HepG2 (cell line): ENCODE data around the gene RPL6. TPM values are rescaled to one million over a fixed set of nuclear protein-coding genes. Genes with fewer than 3 reads are reported as not detected.

Source experiments
- AGO2 ChIP-seq: fragments of 200-400 bp; formaldehyde crosslinking; optimal IDR thresholded peaks from 2 replicates; pipeline ENCODE3; 2017; ENCODE audit warnings: mild to moderate bottlenecking, low read depth, low read length, moderate library complexity
- ELF4 ChIP-seq: sonication (generic); formaldehyde crosslinking; IDR thresholded peaks from 2 replicates; pipeline ENCODE4 v1.5.0; 2020; ENCODE audit warnings: missing genetic modification reagents, mild to moderate bottlenecking, moderate library complexity, borderline replicate concordance
- FOXC1 ChIP-seq: sonication (generic); formaldehyde crosslinking; IDR thresholded peaks from 2 replicates; pipeline ENCODE4 v1.8.0; 2022; ENCODE audit warnings: mild to moderate bottlenecking, missing genetic modification reagents, borderline replicate concordance
- JUN ChIP-seq: sonication (generic); formaldehyde crosslinking; IDR thresholded peaks from 2 replicates; pipeline ENCODE4 v1.4.0; 2020; ENCODE audit warnings: mild to moderate bottlenecking, missing genetic modification reagents
- LCORL ChIP-seq, 2 experiments: fragments of 450-650 bp in 1 of 2; sonication (generic) in 1 of 2; formaldehyde crosslinking in 1 of 2; IDR thresholded peaks; 2 replicates each; pipeline versions ENCODE4 v1.5.0 to v1.6.1; 2017 to 2020; ENCODE audit warnings: antibody characterized with exemption in 1 of 2, missing genetic modification reagents in 1 of 2
- MLLT10 ChIP-seq: sonication (generic); formaldehyde crosslinking; IDR thresholded peaks from 2 replicates; pipeline ENCODE4 v1.4.0; 2020; ENCODE audit warnings: missing genetic modification reagents
- PRMT3 ChIP-seq: sonication (generic); formaldehyde crosslinking; IDR thresholded peaks from 2 replicates; pipeline ENCODE4 v1.8.1; 2022; ENCODE audit warnings: low read depth, mild to moderate bottlenecking, moderate library complexity, missing genetic modification reagents, borderline replicate concordance
- TCF12 ChIP-seq, 2 experiments: fragments of 450-650 bp in 1 of 2; sonication (generic) in 1 of 2; formaldehyde crosslinking in 1 of 2; IDR thresholded peaks; 2 replicates each; pipeline versions ENCODE4 v1.6.1 to v1.8.0; 2017 to 2022; ENCODE audit warnings: antibody characterized with exemption in 1 of 2, mild to moderate bottlenecking in 1 of 2, missing genetic modification reagents in 1 of 2, moderate library complexity in 1 of 2
- ZMYM2 ChIP-seq: sonication (generic); formaldehyde crosslinking; IDR thresholded peaks from 2 replicates; pipeline ENCODE4 v1.8.0; 2022; ENCODE audit warnings: mild to moderate bottlenecking, missing genetic modification reagents
- ZNF138 ChIP-seq: sonication (generic); formaldehyde crosslinking; IDR thresholded peaks from 2 replicates; pipeline ENCODE4 v1.5.0; 2020; ENCODE audit warnings: mild to moderate bottlenecking, low read depth, missing genetic modification reagents
- ZNF7 ChIP-seq: IDR thresholded peaks from 2 replicates; pipeline ENCODE4 v1.6.1; 2016; ENCODE audit warnings: missing biosample characterization, missing genetic modification reagents
- ZNF724P ChIP-seq: sonication (generic); formaldehyde crosslinking; IDR thresholded peaks from 2 replicates; pipeline ENCODE4 v1.8.0; 2022; ENCODE audit warnings: missing genetic modification reagents, borderline replicate concordance
- ZNF770 ChIP-seq: sonication (generic); formaldehyde crosslinking; IDR thresholded peaks from 2 replicates; pipeline ENCODE4 v1.5.0; 2020; ENCODE audit warnings: mild to moderate bottlenecking, missing genetic modification reagents
- polyA plus RNA-seq, 8 experiments: library from polyadenylated mRNA; depleted of rRNA in 3 of 8; stranded (reverse) in 7 of 8; unstranded in 1 of 8; fragments of >200 nt; fragmentation: Illumina TruSeq in 4 of 8; extraction: Trizol in 4 of 8; gene quantifications; 2 replicates each; pipeline versions ENCODE4 v1.2.1 to v1.2.3, GENCODE V29; 2011 to 2016; ENCODE audit warnings: low read depth in 4 of 8, missing spikeins in 1 of 8, mixed read lengths in 1 of 8; ENCODE audit not compliant: insufficient read depth in 1 of 8
- total RNA-seq, 5 experiments: library from RNA; depleted of rRNA; stranded (reverse); fragments of >200 nt; fragmentation: Illumina TruSeq; extraction: Trizol; gene quantifications; 2 replicates each; pipeline ENCODE4 v1.2.3, GENCODE V29; 2016; ENCODE audit warnings: low read depth in 1 of 5

RPL6 gene
- total and polyA plus RNA-seq, 2 of the 13 experiments (the other 11 are each of a cell fraction or from before 2014, with no cell fraction given): 1,551 to 1,719 TPM

GRCh38 chr12:112382866-112383265 is 26.5 kb downstream of the RPL6 start (continued):
- 0 out of 2 replicates have a peak, but pooled peaks have one; percentile 2 for TF ChIP-seq ZNF138 (CRISPR knock-in tag)
- TF ChIP-seq ZNF724P (CRISPR knock-in tag): no peak
- 0 out of 2 replicates have a peak, but pooled peaks have one; percentile 32 for TF ChIP-seq ELF4
- TF ChIP-seq PRMT3: no peak
- TF ChIP-seq TCF12 (IDR thresholded peaks at IDR 0.05): no peak
- no peak for TF ChIP-seq TCF12 (CRISPR knock-in tag; IDR thresholded peaks at IDR 0.05)
- no peak for TF ChIP-seq ZMYM2 (CRISPR knock-in tag)
- peak; percentile 83; the same call in 1 of the 2 replicates for TF ChIP-seq ZNF770 (CRISPR knock-in tag)
- TF ChIP-seq ZNF7 (CRISPR knock-in tag): peak; percentile 54; the same call in 1 of the 2 replicates
- TF ChIP-seq FOXC1 (CRISPR knock-in tag): 0 out of 2 replicates have a peak, but pooled peaks have one; percentile 4
- TF ChIP-seq LCORL (IDR thresholded peaks at IDR 0.05): no peak
- 0 out of 2 replicates have a peak, but pooled peaks have one; percentile 1 for TF ChIP-seq LCORL (CRISPR knock-in tag; IDR thresholded peaks at IDR 0.05)
- no peak for TF ChIP-seq AGO2
- no peak for TF ChIP-seq MLLT10 (CRISPR knock-in tag)
- no peak for TF ChIP-seq JUN (CRISPR knock-in tag)
- TF ChIP-seq, all 625 proteins: peak for 11
